ENCODE data around the gene TAC4.

TAC4 gene

DNA sequence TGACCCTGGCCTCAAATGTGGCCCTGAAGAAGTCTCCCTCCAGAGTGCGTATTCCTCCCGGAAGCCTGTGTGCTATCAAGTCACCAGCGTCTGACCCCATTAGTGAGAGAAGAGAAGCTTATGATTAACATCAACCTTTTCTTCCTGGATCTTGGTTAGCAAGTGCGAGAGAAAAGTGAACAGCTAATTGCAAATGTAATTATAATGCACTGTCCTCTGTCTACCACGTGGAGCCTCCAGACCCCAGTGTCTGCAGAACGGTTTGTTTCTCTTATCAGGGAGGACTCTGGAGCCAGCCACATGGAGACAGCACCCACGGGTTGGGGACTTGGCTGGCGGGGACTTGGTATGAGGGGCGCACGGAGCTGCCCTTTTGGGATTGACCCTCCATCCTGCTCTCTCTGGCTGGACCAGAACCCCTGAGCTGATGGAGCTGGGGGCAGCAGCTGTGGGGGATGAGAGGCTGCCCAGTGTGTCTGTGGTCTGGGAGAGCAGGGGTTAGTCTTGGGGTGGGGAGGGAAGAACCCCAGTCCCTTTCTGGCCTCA lies 5.7 kb upstream of the TAC4 start:
- H3K27ac ChIP-seq (ENCODE audit: insufficient read depth in 1 of 2, low read depth in 1 of 2, low read length in 2 of 2, poor library complexity in 1 of 2, severe bottlenecking in 2 of 2), result no peak overlapping the region
- no peaks in the 10 kb centered on the region for H3K9me3 ChIP-seq (ENCODE audit: control extremely low read depth in 1 of 5, control insufficient read depth in 4 of 5, insufficient read depth in 2 of 5, low read depth in 1 of 5, low read length in 4 of 5)
- H3K4me1 ChIP-seq (ENCODE audit: control extremely low read depth in 1 of 4, control insufficient read depth in 4 of 4, insufficient read depth in 4 of 4, low read length in 3 of 4), result peaks cover 0 to 45% (median 31%) of the 10 kb centered on the region in 4 experiments
- H3K36me3 ChIP-seq (ENCODE audit: control insufficient read depth in 4 of 4, insufficient read depth in 4 of 4, low read length in 3 of 4), result no peaks in the 10 kb centered on the region
- H3K4me3 ChIP-seq (ENCODE audit: control insufficient read depth in 1 of 7, extremely low read depth in 1 of 7, insufficient read depth in 4 of 7, low read depth in 2 of 7, low read length in 6 of 7), result no peak overlapping the region
- ChIA-PET POLR2A (no interaction called here), CTCF (interaction anchor here (1.2 to 3.1 kb wide), 5 partner anchors 21 to 286 kb away, joined by 3 to 15 read pairs (median 5); no protein-coding TSS in a partner anchor)
- 91% methylated on average over 4 of the region's 10 CpGs for WGBS (ENCODE audit: insufficient coverage)
- no peak for DNase-seq
- no peaks in the 10 kb centered on the region for H3K27me3 ChIP-seq (replicated peaks in 2 of 5; ENCODE audit: control insufficient read depth in 4 of 5, insufficient read depth in 5 of 5, low read length in 4 of 5)

DNA sequence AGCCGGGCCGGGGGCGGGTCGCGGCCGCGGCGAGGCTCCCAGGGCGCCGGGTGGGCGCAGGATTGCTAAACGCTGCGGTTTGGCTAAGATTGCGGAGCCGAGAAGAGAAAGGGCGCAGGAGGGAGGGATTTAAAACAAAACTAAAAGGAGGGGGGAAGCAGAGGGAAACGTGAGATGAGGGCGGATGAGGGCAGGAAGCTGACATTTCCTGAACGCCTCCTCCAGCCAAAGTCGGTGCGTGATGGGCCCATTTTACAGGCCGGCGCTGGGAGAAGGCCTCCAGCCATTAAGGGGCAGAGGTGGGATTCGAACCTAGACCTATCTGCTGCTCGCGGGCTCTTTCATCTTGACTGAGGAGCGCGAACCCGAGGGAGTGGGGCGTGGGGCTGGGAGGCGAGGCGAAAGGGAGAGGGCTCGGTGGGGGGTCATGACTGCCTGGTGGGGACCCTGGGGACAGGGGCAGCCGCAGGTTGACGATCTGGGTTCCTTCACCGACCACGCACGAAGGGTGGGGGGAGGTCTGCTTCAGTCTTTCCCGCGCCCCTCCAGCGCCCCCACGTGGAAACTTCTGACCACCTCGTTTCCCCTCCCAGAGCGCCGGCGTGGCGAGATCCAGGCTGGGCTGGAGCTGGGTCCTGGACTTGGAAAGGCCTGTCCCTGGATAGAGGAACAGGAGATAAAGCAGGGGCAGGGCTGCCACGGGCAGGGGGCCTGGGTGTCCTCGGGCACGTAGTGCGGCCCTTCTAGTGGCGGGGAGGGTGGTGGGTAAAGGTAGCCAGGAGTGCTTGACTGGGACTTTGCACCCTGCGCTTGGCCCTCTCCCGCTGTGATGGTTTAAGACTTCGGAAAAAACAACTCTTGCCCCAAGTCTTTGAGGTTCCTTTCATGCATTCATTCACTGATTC lies 3.8 kb upstream of the TAC4 start:
- Histone ChIP-seq H3K4me3 (ENCODE audit: control insufficient read depth in 1 of 7, extremely low read depth in 1 of 7, insufficient read depth in 4 of 7, low read depth in 2 of 7, low read length in 6 of 7) (peak overlapping the region; percentile 28 to 79 (median 66)), H3K36me3 (ENCODE audit: control insufficient read depth in 4 of 4, insufficient read depth in 4 of 4, low read length in 3 of 4) (peaks cover 0 to 5% (median 1%) of the 10 kb centered on the region in 4 experiments), H3K4me1 (ENCODE audit: control extremely low read depth in 1 of 4, control insufficient read depth in 4 of 4, insufficient read depth in 4 of 4, low read length in 3 of 4) (peaks cover 0 to 49% (median 31%) of the 10 kb centered on the region in 4 experiments), H3K27ac (ENCODE audit: insufficient read depth in 1 of 2, low read depth in 1 of 2, low read length in 2 of 2, poor library complexity in 1 of 2, severe bottlenecking in 2 of 2) (peak overlapping the region in 1 of 2 experiments; percentile 20), H3K9me3 (ENCODE audit: control extremely low read depth in 1 of 5, control insufficient read depth in 4 of 5, insufficient read depth in 2 of 5, low read depth in 1 of 5, low read length in 4 of 5) (no peaks in the 10 kb centered on the region), H3K27me3 (replicated peaks in 2 of 5; ENCODE audit: control insufficient read depth in 4 of 5, insufficient read depth in 5 of 5, low read length in 4 of 5) (no peaks in the 10 kb centered on the region)
- POLR2A ChIA-PET, result interaction anchor here (0.6 to 1.4 kb wide), 3 partner anchors 89 to 172 kb away, joined by 3 to 5 read pairs (median 4); partner anchors contain the start of gene SLC35B1
- peak; percentile 79 to 91 (median 90) for DNase-seq
- 6% methylated on average over 35 of the region's 55 CpGs for WGBS (ENCODE audit: insufficient coverage)
- CTCF ChIA-PET, result interaction anchor here (0.7 to 3.1 kb wide), 15 partner anchors 9 to 284 kb away, joined by 3 to 15 read pairs (median 4); no protein-coding TSS in a partner anchor

DNA sequence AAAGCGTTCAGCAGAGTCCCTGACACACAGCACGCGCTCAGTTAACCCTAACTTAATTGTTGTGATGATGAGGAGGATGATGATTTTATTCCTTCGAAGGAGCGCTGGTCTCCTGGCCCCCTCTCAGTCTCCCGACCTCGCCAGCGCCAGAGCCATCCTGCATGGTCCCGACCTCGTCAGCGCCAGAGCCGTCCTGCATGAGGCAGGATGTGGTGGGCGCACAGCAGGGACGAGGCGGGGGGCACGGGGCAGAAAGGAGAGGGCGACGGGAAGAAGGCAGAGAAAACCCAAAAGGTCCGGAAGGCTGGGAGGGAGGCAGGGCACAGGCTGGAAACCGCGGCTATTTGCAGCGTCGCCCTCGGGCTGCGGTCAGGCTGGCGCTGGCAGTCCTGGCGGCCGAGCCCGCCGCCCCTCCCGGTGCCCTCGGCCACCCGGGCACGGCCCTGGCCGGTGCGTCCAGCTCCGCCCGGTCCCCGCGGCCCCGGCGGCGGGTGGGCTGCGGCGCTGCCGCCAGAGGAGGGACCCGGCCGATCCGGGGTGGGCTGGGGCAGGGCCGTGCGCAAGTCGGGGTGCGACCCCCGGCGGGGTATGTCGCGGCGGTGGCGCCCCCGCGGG lies 3.0 kb upstream of the TAC4 start:
- DNase-seq, result peak in 2 of 3 donors; percentile 34 to 50
- WGBS (ENCODE audit: insufficient coverage), result under 1% methylated on average over 50 of the region's 61 CpGs

DNA sequence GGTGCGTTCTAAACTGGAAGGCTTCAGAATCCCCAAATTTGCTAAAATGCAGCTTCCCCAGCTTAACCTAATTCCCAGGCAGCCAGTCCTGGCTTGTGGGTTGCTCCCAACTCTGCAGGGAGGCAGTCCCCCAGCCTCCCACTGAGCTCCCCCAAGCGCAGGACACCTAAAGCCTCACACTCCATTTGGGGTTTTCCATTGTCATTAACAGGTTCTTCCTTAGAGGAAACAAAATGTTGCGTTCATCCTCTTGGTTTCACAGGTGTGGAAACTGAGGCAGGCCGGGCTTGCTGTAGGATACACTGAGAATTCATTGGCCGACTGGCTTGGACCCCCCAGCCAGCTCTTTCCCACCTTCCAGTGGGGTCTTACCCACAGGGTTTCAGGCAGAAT lies 2.3 kb upstream of the TAC4 start:
- H3K27ac ChIP-seq (ENCODE audit: insufficient read depth in 1 of 2, low read depth in 1 of 2, low read length in 2 of 2, poor library complexity in 1 of 2, severe bottlenecking in 2 of 2), result no peak overlapping the region
- DNase-seq, result no peak
- peaks cover 0 to 54% (median 34%) of the 10 kb centered on the region in 4 experiments for H3K4me1 ChIP-seq (ENCODE audit: control extremely low read depth in 1 of 4, control insufficient read depth in 4 of 4, insufficient read depth in 4 of 4, low read length in 3 of 4)
- H3K9me3 ChIP-seq (ENCODE audit: control extremely low read depth in 1 of 5, control insufficient read depth in 4 of 5, insufficient read depth in 2 of 5, low read depth in 1 of 5, low read length in 4 of 5), result no peaks in the 10 kb centered on the region
- ChIA-PET CTCF (interaction anchor here (0.6 to 3.5 kb wide), 9 partner anchors 9 to 157 kb away, joined by 3 to 20 read pairs (median 3); partner anchors contain the start of gene SLC35B1), POLR2A (interaction anchor here (0.6 to 0.7 kb wide), 2 partner anchors 16 to 220 kb away, joined by 3 to 5 read pairs; no protein-coding TSS in a partner anchor)
- H3K36me3 ChIP-seq (ENCODE audit: control insufficient read depth in 4 of 4, insufficient read depth in 4 of 4, low read length in 3 of 4), result peaks cover 2 to 5% (median 4%) of the 10 kb centered on the region in 4 experiments
- H3K4me3 ChIP-seq (ENCODE audit: control insufficient read depth in 1 of 7, extremely low read depth in 1 of 7, insufficient read depth in 4 of 7, low read depth in 2 of 7, low read length in 6 of 7), result peak overlapping the region in 4 of 7 experiments; percentile 48 to 79 (median 70)
- no peaks in the 10 kb centered on the region for H3K27me3 ChIP-seq (replicated peaks in 2 of 5; ENCODE audit: control insufficient read depth in 4 of 5, insufficient read depth in 5 of 5, low read length in 4 of 5)
- WGBS (ENCODE audit: insufficient coverage), result 92% methylated on average over 4 of the region's 5 CpGs

More for the DNA sequence above, 3.0 kb upstream of the TAC4 start:
- ChIA-PET CTCF (interaction anchor here (0.6 to 3.1 kb wide), 8 partner anchors 11 to 283 kb away, joined by 3 to 15 read pairs (median 3); no protein-coding TSS in a partner anchor), POLR2A (interaction anchor here (0.6 to 1.4 kb wide), 3 partner anchors 88 to 172 kb away, joined by 3 to 5 read pairs (median 4); partner anchors contain the start of gene SLC35B1)
- Histone ChIP-seq H3K36me3 (ENCODE audit: control insufficient read depth in 4 of 4, insufficient read depth in 4 of 4, low read length in 3 of 4) (peaks cover 2 to 5% (median 3%) of the 10 kb centered on the region in 4 experiments), H3K4me3 (ENCODE audit: control insufficient read depth in 1 of 7, extremely low read depth in 1 of 7, insufficient read depth in 4 of 7, low read depth in 2 of 7, low read length in 6 of 7) (peak overlapping the region; percentile 28 to 79 (median 66)), H3K4me1 (ENCODE audit: control extremely low read depth in 1 of 4, control insufficient read depth in 4 of 4, insufficient read depth in 4 of 4, low read length in 3 of 4) (peaks cover 0 to 49% (median 31%) of the 10 kb centered on the region in 4 experiments), H3K9me3 (ENCODE audit: control extremely low read depth in 1 of 5, control insufficient read depth in 4 of 5, insufficient read depth in 2 of 5, low read depth in 1 of 5, low read length in 4 of 5) (no peaks in the 10 kb centered on the region), H3K27me3 (replicated peaks in 2 of 5; ENCODE audit: control insufficient read depth in 4 of 5, insufficient read depth in 5 of 5, low read length in 4 of 5) (no peaks in the 10 kb centered on the region), H3K27ac (ENCODE audit: insufficient read depth in 1 of 2, low read depth in 1 of 2, low read length in 2 of 2, poor library complexity in 1 of 2, severe bottlenecking in 2 of 2) (no peak overlapping the region)

DNA sequence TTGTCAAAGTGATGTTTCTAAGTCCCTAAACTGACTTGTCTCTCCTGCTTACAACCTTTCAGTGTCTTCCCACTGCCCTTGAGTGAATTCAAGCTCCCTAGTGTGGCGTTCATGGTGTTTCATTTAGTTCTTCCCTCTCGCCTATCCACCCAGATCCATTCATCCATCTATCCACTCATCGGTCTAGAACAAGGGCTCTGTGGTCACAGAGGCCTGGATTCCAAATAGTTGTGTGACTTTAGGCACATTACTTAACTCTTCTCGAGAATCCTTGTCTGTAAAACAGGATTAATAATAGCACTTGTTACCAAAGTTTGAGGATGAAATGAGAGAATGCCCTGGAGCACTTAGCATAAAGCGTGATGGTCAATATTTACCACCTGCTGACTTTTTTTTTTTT lies 870 bp upstream of the TAC4 start:
- ChIA-PET POLR2A (no interaction called here), CTCF (interaction anchor here (1.0 to 3.5 kb wide), 4 partner anchors 17 to 141 kb away, joined by 3 to 20 read pairs (median 4); partner anchors contain the start of gene SLC35B1)
- no peak for DNase-seq
- Histone ChIP-seq H3K27me3 (replicated peaks in 2 of 5; ENCODE audit: control insufficient read depth in 4 of 5, insufficient read depth in 5 of 5, low read length in 4 of 5) (no peaks in the 10 kb centered on the region), H3K4me3 (ENCODE audit: control insufficient read depth in 1 of 7, extremely low read depth in 1 of 7, insufficient read depth in 4 of 7, low read depth in 2 of 7, low read length in 6 of 7) (no peak overlapping the region), H3K27ac (ENCODE audit: insufficient read depth in 1 of 2, low read depth in 1 of 2, low read length in 2 of 2, poor library complexity in 1 of 2, severe bottlenecking in 2 of 2) (no peak overlapping the region), H3K9me3 (ENCODE audit: control extremely low read depth in 1 of 5, control insufficient read depth in 4 of 5, insufficient read depth in 2 of 5, low read depth in 1 of 5, low read length in 4 of 5) (no peaks in the 10 kb centered on the region), H3K4me1 (ENCODE audit: control extremely low read depth in 1 of 4, control insufficient read depth in 4 of 4, insufficient read depth in 4 of 4, low read length in 3 of 4) (peaks cover 0 to 55% (median 43%) of the 10 kb centered on the region in 4 experiments), H3K36me3 (ENCODE audit: control insufficient read depth in 4 of 4, insufficient read depth in 4 of 4, low read length in 3 of 4) (peaks cover 2 to 5% (median 4%) of the 10 kb centered on the region in 4 experiments)
- 100% methylated on average over 2 of the region's 5 CpGs for WGBS (ENCODE audit: insufficient coverage)

DNA sequence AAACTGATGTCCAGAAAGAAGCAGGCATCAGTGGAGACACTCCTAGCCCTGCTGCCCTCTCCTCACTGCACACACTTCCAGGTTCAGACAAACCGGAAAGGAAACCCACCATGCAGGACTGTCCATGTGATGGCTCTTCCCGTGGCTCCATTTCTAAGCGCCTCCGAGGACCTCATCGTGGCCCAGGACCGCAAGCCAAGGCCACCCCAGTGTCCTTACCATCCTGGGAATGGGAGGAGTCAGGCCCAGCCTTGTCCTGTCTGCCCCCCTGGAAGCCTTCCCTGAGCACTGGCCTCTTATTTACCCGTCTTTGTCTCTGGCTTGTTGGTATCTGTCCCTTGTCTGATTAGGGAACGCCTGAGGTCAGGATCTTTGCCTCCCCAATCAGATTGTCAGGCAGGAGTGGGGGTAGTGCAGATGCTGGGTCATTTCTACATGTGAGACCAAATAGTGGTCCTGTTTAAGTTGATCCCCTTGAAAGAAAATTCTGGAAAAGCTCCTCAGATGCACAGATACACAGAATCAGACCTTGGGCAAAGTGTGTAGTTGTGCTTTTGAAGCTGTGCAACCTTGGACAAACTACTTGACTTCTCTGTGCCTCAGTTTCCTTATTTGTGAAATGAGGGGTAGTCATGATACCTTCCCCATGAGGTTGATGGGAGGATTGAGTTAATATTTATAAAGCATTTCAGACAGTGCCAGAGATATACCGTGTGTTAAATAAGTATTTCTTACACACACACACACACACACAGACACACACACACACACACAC lies 744 bp downstream of the TAC4 start:
- POLR2A ChIA-PET, result no interaction called here
- Histone ChIP-seq H3K4me1 (ENCODE audit: control extremely low read depth in 1 of 4, control insufficient read depth in 4 of 4, insufficient read depth in 4 of 4, low read length in 3 of 4) (peaks cover 0 to 59% (median 52%) of the 10 kb centered on the region in 4 experiments), H3K27ac (ENCODE audit: insufficient read depth in 1 of 2, low read depth in 1 of 2, low read length in 2 of 2, poor library complexity in 1 of 2, severe bottlenecking in 2 of 2) (no peak overlapping the region), H3K9me3 (ENCODE audit: control extremely low read depth in 1 of 5, control insufficient read depth in 4 of 5, insufficient read depth in 2 of 5, low read depth in 1 of 5, low read length in 4 of 5) (no peaks in the 10 kb centered on the region), H3K36me3 (ENCODE audit: control insufficient read depth in 4 of 4, insufficient read depth in 4 of 4, low read length in 3 of 4) (peaks cover 2 to 5% (median 4%) of the 10 kb centered on the region in 4 experiments), H3K27me3 (replicated peaks in 2 of 5; ENCODE audit: control insufficient read depth in 4 of 5, insufficient read depth in 5 of 5, low read length in 4 of 5) (no peaks in the 10 kb centered on the region), H3K4me3 (ENCODE audit: control insufficient read depth in 1 of 7, extremely low read depth in 1 of 7, insufficient read depth in 4 of 7, low read depth in 2 of 7, low read length in 6 of 7) (no peak overlapping the region)
- WGBS (ENCODE audit: insufficient coverage), result 98% methylated on average over 7 of the region's 9 CpGs
- no peak for DNase-seq
- CTCF ChIA-PET, result interaction anchor here (1.1 to 3.5 kb wide), 3 partner anchors 8 to 279 kb away, joined by 3 to 20 read pairs (median 4); no protein-coding TSS in a partner anchor

Data from common myeloid progenitor, CD34-positive (primary cell).